HepG2 (cell line): ENCODE measurements around the gene HECTD4. TPM values are rescaled to one million over a fixed set of nuclear protein-coding genes. Genes with fewer than 3 reads are reported as not detected.

Source experiments
- ATAC-seq: fragments of 200-7000 bp; cut with Tn5 transposase; 3 replicates; pipeline ENCODE4 v1.9.1; 2020; ENCODE audit warnings: mild to moderate bottlenecking, moderate library complexity
- BruUV-seq: library from RNA; stranded (reverse); fragments of 400-500 nt; replicated peaks from 2 replicates; lab custom pipeline; 2021; lab: Mats Ljungman, UMichigan
- CTCF ChIA-PET: fragments of 300-600 bp; formaldehyde crosslinking; extraction: SDS; loops from one replicate; lab custom pipeline; 2021; ENCODE audit warnings: low total read pairs, inconsistent platforms, low intra/inter-chr PET ratio; lab: Yijun Ruan, JAX
- POLR2A ChIA-PET: fragments of 350-600 bp; sonication (Branson Sonifier 250); formaldehyde crosslinking; loops from one replicate; lab custom pipeline; 2020; ENCODE audit warnings: antibody characterized with exemption, inconsistent platforms; lab: Yijun Ruan, JAX
- DNase-seq: peaks from one replicate; pipeline ENCODE4 v3.0.0-alpha.2; 2015; ENCODE audit warnings: low spot score
- FAIRE-seq: peaks from 3 replicates; lab custom pipeline; 2011; peaks lifted over from hg19 to GRCh38; lab: Jason Lieb, UNC
- H2AFZ ChIP-seq: one replicate; pipeline ENCODE4 v1.6.1; 2011; ENCODE audit warnings: low read length, inconsistent platforms
- H3K27ac ChIP-seq: fragments of 300-600 bp; 3 replicates; pipeline ENCODE4 v1.8.0; 2011; ENCODE audit warnings: mixed run types, mild to moderate bottlenecking, mixed read lengths, low read length, inconsistent platforms; ENCODE audit not compliant: insufficient read depth; ENCODE audit errors: extremely low read length
- H3K27me3 ChIP-seq, 2 experiments: fragments of 200-600 bp in 1 of 2; 2 replicates in 1 of 2; 3 replicates in 1 of 2; pipeline versions ENCODE4 v1.6.0 to v1.8.0; 2011; ENCODE audit warnings: low read length in 2 of 2, mild to moderate bottlenecking in 2 of 2, moderate library complexity in 2 of 2, inconsistent platforms in 1 of 2; ENCODE audit not compliant: insufficient read depth in 2 of 2, control insufficient read depth in 1 of 2
- H3K36me3 ChIP-seq, 2 experiments: fragments of 200-600 bp in 1 of 2; replicated peaks in 1 of 2; 2 replicates in 1 of 2; 3 replicates in 1 of 2; pipeline versions ENCODE4 v1.5.1 to v1.8.0; 2011; ENCODE audit warnings: low read length in 2 of 2, inconsistent platforms in 1 of 2; ENCODE audit not compliant: insufficient read depth in 2 of 2, control insufficient read depth in 1 of 2
- H3K4me1 ChIP-seq: 2 replicates; pipeline ENCODE4 v1.5.1; 2012; ENCODE audit warnings: low read length, inconsistent platforms; ENCODE audit not compliant: insufficient read depth
- H3K4me2 ChIP-seq: 2 replicates; pipeline ENCODE4 v1.6.0; 2011; ENCODE audit warnings: low read depth, low read length, inconsistent platforms
- H3K4me3 ChIP-seq, 3 experiments: fragments of 200-600 bp in 1 of 3; sonication (generic), shearing (Covaris generic) in 1 of 3; replicated peaks in 1 of 3; 2 replicates each; pipeline ENCODE4 v1.5.1; 2011 to 2016; ENCODE audit warnings: low read length in 3 of 3, inconsistent platforms in 2 of 3, low read depth in 2 of 3, mild to moderate bottlenecking in 2 of 3, control low read depth in 1 of 3, mixed read lengths in 1 of 3; ENCODE audit not compliant: insufficient read depth in 1 of 3
- H3K79me2 ChIP-seq: one replicate; pipeline ENCODE4 v1.6.1; 2011; ENCODE audit warnings: low read length, inconsistent platforms; ENCODE audit not compliant: insufficient read depth
- H3K9ac ChIP-seq: 2 replicates; pipeline ENCODE4 v1.6.0; 2011; ENCODE audit warnings: mild to moderate bottlenecking, low read depth, low read length, inconsistent platforms; ENCODE audit not compliant: insufficient read depth
- H3K9me3 ChIP-seq: 2 replicates; pipeline ENCODE4 v1.5.1; 2012; ENCODE audit warnings: mild to moderate bottlenecking, low read length
- H4K20me1 ChIP-seq: 2 replicates; pipeline ENCODE4 v1.6.0; 2011; ENCODE audit warnings: inconsistent platforms, mild to moderate bottlenecking, low read length, moderate library complexity; ENCODE audit not compliant: insufficient read depth
- CAMTA2 ChIP-seq: sonication (generic); formaldehyde crosslinking; IDR thresholded peaks from 2 replicates; pipeline ENCODE4 v1.4.0; 2020; ENCODE audit warnings: mild to moderate bottlenecking, missing genetic modification reagents, borderline replicate concordance
- CENPBD1 ChIP-seq: sonication (generic); formaldehyde crosslinking; IDR thresholded peaks from 2 replicates; pipeline ENCODE4 v1.8.0; 2022; ENCODE audit warnings: missing genetic modification reagents, low read depth, mild to moderate bottlenecking, borderline replicate concordance
- CREB3 ChIP-seq: sonication (generic); formaldehyde crosslinking; IDR thresholded peaks from 2 replicates; pipeline ENCODE4 v1.5.0; 2020; ENCODE audit warnings: missing genetic modification reagents
- GMEB1 ChIP-seq: sonication (generic); formaldehyde crosslinking; IDR thresholded peaks from 2 replicates; pipeline ENCODE4 v1.5.1; 2020; ENCODE audit warnings: missing genetic modification reagents, mild to moderate bottlenecking, borderline replicate concordance
- PAXIP1 ChIP-seq: sonication (generic); formaldehyde crosslinking; conservative IDR thresholded peaks from 2 replicates; pipeline ENCODE4 v1.4.0; 2020; ENCODE audit warnings: mild to moderate bottlenecking, missing genetic modification reagents, moderate library complexity
- POGK ChIP-seq: sonication (generic); formaldehyde crosslinking; conservative IDR thresholded peaks from 2 replicates; pipeline ENCODE4 v1.8.0; 2022; ENCODE audit warnings: mild to moderate bottlenecking, moderate library complexity, missing genetic modification reagents
- POGZ ChIP-seq: sonication (generic); formaldehyde crosslinking; IDR thresholded peaks from 2 replicates; pipeline ENCODE4 v1.4.0; 2020; ENCODE audit warnings: mild to moderate bottlenecking, missing genetic modification reagents
- RARA ChIP-seq: IDR thresholded peaks from 2 replicates; pipeline ENCODE4 v1.6.1; 2016; ENCODE audit warnings: missing genetic modification reagents, missing compliant biosample characterization
- RNF2 ChIP-seq: fragments of 450-650 bp; conservative IDR thresholded peaks from 2 replicates; pipeline ENCODE4 v1.6.1; 2016; ENCODE audit warnings: low read depth
- ZFY ChIP-seq: sonication (generic); formaldehyde crosslinking; IDR thresholded peaks from 2 replicates; pipeline ENCODE4 v1.4.0; 2020; ENCODE audit warnings: missing genetic modification reagents
- ZNF180 ChIP-seq: sonication (generic); formaldehyde crosslinking; IDR thresholded peaks from 2 replicates; pipeline ENCODE4 v1.4.0; 2020; ENCODE audit warnings: low read depth, missing genetic modification reagents, borderline replicate concordance
- WGBS: methylation state at CpG from one replicate; pipeline ENCODE4 v1.1.6; 2017; ENCODE audit warnings: low lambda C conversion rate; 5-methylcytosine and 5-hydroxymethylcytosine counted together
- in situ Hi-C: cut with HindIII; loops from 2 replicates; pipeline ENCODE4 v1.10.0; 2017; ENCODE audit warnings: low pct_unique_long_range_greater_than_20kb; ENCODE audit not compliant: extremely low pct_ligation_motif_present
- intact Hi-C: fragments of 100-400 bp; cut with micrococcal nuclease; formaldehyde crosslinking; loops from one replicate; pipeline ENCODE4 v1.10.0; 2022; ENCODE audit not compliant: unreplicated experiment
- polyA plus RNA-seq, 8 experiments: library from polyadenylated mRNA; depleted of rRNA in 3 of 8; stranded (reverse) in 7 of 8; unstranded in 1 of 8; fragments of >200 nt; fragmentation: Illumina TruSeq in 4 of 8; extraction: Trizol in 4 of 8; gene quantifications; 2 replicates each; pipeline versions ENCODE4 v1.2.1 to v1.2.3, GENCODE V29; 2011 to 2016; ENCODE audit warnings: low read depth in 4 of 8, missing spikeins in 1 of 8, mixed read lengths in 1 of 8; ENCODE audit not compliant: insufficient read depth in 1 of 8
- total RNA-seq, 5 experiments: library from RNA; depleted of rRNA; stranded (reverse); fragments of >200 nt; fragmentation: Illumina TruSeq; extraction: Trizol; gene quantifications; 2 replicates each; pipeline ENCODE4 v1.2.3, GENCODE V29; 2016; ENCODE audit warnings: low read depth in 1 of 5
- TF ChIP-seq, protein P1 (sequence below): sonication (generic); formaldehyde crosslinking; IDR thresholded peaks from 2 replicates; pipeline ENCODE4 v1.8.1; 2023; ENCODE audit warnings: missing genetic modification reagents, inconsistent platforms, borderline replicate concordance

HECTD4 gene
- total and polyA plus RNA-seq, 2 of the 13 experiments (the other 11 are each of a cell fraction or from before 2014, with no cell fraction given), result 9.0 to 11.4 TPM

DNA sequence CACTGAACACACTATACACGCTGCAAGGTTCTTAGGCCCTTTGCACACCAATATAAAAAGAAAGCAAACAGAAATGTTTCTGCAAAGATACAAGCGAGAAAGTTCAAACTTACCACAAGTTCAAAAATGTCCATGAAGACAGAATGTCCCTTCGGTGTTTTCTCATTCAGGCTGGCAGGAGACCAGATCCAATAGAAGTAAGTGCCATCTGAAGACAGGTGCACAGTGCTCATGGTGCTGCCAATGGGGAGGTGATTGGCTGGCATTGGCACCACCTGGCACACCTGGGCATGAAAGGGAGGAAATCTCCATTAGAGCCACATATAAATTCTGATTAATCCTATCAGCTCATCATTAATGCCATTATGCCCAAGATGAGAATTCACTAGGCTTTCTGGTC is 76.3 kb downstream of the HECTD4 start:
- in situ Hi-C loops (no loop called here), intact Hi-C loops (no loop called here)
- WGBS, result 63% methylated on average over 3 of the region's 3 CpGs
- H3K27me3 ChIP-seq, result no peaks in the 10 kb centered on the region
- CTCF ChIA-PET, result no interaction called here
- H3K4me2 ChIP-seq, result no peak overlapping the region
- DNase-seq (no peak), FAIRE-seq (no peak), ATAC-seq (no peak)
- no peaks in the 10 kb centered on the region for H3K79me2 ChIP-seq
- BruUV-seq, result no TSS peak
- H3K4me3 ChIP-seq, result no peak overlapping the region
- no peak overlapping the region for H3K9ac ChIP-seq
- H3K4me1 ChIP-seq, result peaks cover 16% of the 10 kb centered on the region
- H2AFZ ChIP-seq, result no peak overlapping the region
- H3K36me3 ChIP-seq, result peaks cover 8 to 30% of the 10 kb centered on the region in 2 experiments; a peak in 4 of 5 replicates
- no peaks in the 10 kb centered on the region for H3K9me3 ChIP-seq
- no peaks in the 10 kb centered on the region for H4K20me1 ChIP-seq
- H3K27ac ChIP-seq, result no peak overlapping the region
- POLR2A ChIA-PET, result no interaction called here
- TF ChIP-seq CAMTA2 (CRISPR knock-in tag) (no peak), PAXIP1 (CRISPR knock-in tag) (no peak), POGK (CRISPR knock-in tag) (no peak), POGZ (CRISPR knock-in tag) (no peak), GMEB1 (CRISPR knock-in tag) (no peak), CENPBD1 (no peak), RARA (CRISPR knock-in tag) (no peak), ZNF180 (CRISPR knock-in tag) (no peak), RNF2 (no peak), CREB3 (CRISPR knock-in tag) (no peak), ZFY (CRISPR knock-in tag) (no peak)
- TF ChIP-seq, protein P1, sequence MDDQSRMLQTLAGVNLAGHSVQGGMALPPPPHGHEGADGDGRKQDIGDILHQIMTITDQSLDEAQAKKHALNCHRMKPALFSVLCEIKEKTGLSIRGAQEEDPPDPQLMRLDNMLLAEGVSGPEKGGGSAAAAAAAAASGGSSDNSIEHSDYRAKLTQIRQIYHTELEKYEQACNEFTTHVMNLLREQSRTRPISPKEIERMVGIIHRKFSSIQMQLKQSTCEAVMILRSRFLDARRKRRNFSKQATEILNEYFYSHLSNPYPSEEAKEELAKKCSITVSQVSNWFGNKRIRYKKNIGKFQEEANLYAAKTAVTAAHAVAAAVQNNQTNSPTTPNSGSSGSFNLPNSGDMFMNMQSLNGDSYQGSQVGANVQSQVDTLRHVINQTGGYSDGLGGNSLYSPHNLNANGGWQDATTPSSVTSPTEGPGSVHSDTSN (CRISPR knock-in tag), result no peak
